Ovary (tissue), 9 donors: ENCODE results near the gene GYS1. TPM values are rescaled to one million over a fixed set of nuclear protein-coding genes. Genes with fewer than 3 reads are reported as not detected.

ENCODE experiments used
- DNase-seq, 5 donors: peaks; one replicate each; pipeline ENCODE4 v3.0.0-alpha.2; 2019 to 2020
- H3K27ac ChIP-seq, 2 donors: fragments of 200-600 bp; one replicate each; pipeline versions ENCODE4 v1.5.1 to v1.8.0; 2019 to 2022
- H3K27me3 ChIP-seq: fragments of 200-600 bp; one replicate; pipeline ENCODE4 v1.8.0; 2022
- H3K36me3 ChIP-seq: fragments of 200-600 bp; sonication (generic); one replicate; pipeline ENCODE4 v1.5.1; 2019
- H3K4me1 ChIP-seq: one replicate; pipeline ENCODE4 v1.8.1; 2013; ENCODE audit warnings: mild to moderate bottlenecking, moderate library complexity; ENCODE audit not compliant: insufficient read depth
- H3K4me3 ChIP-seq: fragments of 200-600 bp; sonication (generic); one replicate; pipeline ENCODE4 v1.5.1; 2017
- H3K9me3 ChIP-seq, 2 donors: fragments of 200-600 bp in 1 of 2; sonication (generic) in 1 of 2; one replicate each; pipeline versions ENCODE4 v1.5.1 to v1.8.1; 2013 to 2019; ENCODE audit warnings: mild to moderate bottlenecking in 1 of 2, moderate library complexity in 1 of 2
- CTCF ChIP-seq, 3 donors: fragments of 450-650 bp in 2 of 3; fragments of 200-600 bp in 1 of 3; IDR thresholded peaks; one replicate each; pipeline versions ENCODE4 v1.5.1 to v1.8.0; 2016 to 2022; ENCODE audit warnings: antibody characterized with exemption in 3 of 3, mild to moderate bottlenecking in 1 of 3
- EP300 ChIP-seq: sonication (generic); formaldehyde crosslinking; IDR thresholded peaks from one replicate; pipeline ENCODE4 v1.6.1; 2017; ENCODE audit warnings: antibody characterized with exemption
- POLR2A ChIP-seq: fragments of 450-650 bp; IDR thresholded peaks from one replicate; pipeline ENCODE4 v1.6.1; 2017; ENCODE audit warnings: antibody characterized with exemption, mild to moderate bottlenecking, moderate library complexity
- WGBS, 3 donors: extraction: QIAGEN DNeasy Blood & Tissue Kit in 1 of 3; methylation state at CpG; one replicate each; pipeline versions ENCODE4 v1.1.5 to v1.1.7; 2013 to 2017; 5-methylcytosine and 5-hydroxymethylcytosine counted together
- intact Hi-C, 4 donors: fragments of 100-400 bp; cut with DNase I; formaldehyde crosslinking; loops; one replicate each; pipeline versions ENCODE4 v1.11.0 to v1.15.1; 2022 to 2023
- polyA plus RNA-seq, 2 donors: library from polyadenylated mRNA; stranded (reverse); fragments of 200-250 nt in 1 of 2; fragments of 350-450 nt in 1 of 2; fragmentation: Illumina TruSeq in 1 of 2; extraction: RNeasy Lipid Tissue Mini Kit (QIAGEN cat#74804) in 1 of 2; gene quantifications; one replicate each; pipeline ENCODE4 v1.2.3, GENCODE V29; 2013 to 2014
- total RNA-seq, 7 donors: library from RNA; depleted of rRNA in 2 of 7; stranded (reverse); fragments of >200 nt in 2 of 7; fragmentation: NEBNext Ultra II Directional in 3 of 7; extraction: Animal tissue kit (Norgen Biotek cat#: 25700) in 3 of 7; gene quantifications; one replicate each; pipeline versions ENCODE4 v1.1.0 to v1.2.4, GENCODE V29; 2016 to 2023
- donor health status: DM: no; HTN: no; CAD: no; lungs with moderate emphysema.
- donor health status: DM: no; HTN: no; CAD: no.
- donor health status: Bipolar disorder and iron deficiency.
- donor health status: DM: yes; HTN: yes; CAD: no.
- donor health status: DM: no; HTN: no; CAD: no.
- donor health status: DM: yes; HTN: yes; CAD: no.

Gene GYS1
- total and polyA plus RNA-seq, 9 donors: 16.3 to 33.6 (median 29.0) TPM

GRCh38 chr19:48961051-48961649 lies 32.0 kb downstream of the GYS1 start:
- intact Hi-C loops: loop anchor here in 3 of 4 donors (10.0 kb wide), 3 partner anchors 56 to 166 kb away; partner anchors contain the start of genes NUCB1 (in 1 of the 3) and PPP1R15A (in 1 of the 3)

GRCh38 chr19:48959341-48960239 lies 33.5 kb downstream of the GYS1 start:
- no peaks in the 10 kb centered on the region for H3K36me3 ChIP-seq
- no peak overlapping the region for H3K27ac ChIP-seq
- no peaks in the 10 kb centered on the region for H3K9me3 ChIP-seq
- TF ChIP-seq CTCF (IDR thresholded peaks at IDR 0.05): no peak
- DNase-seq: no peak
- no peak overlapping the region for H3K4me3 ChIP-seq
- 78 to 88% (median 82%) methylated on average over 16 of the region's 16 CpGs for WGBS, 3 donors
- intact Hi-C loops: loop anchor here in 3 of 4 donors (10.0 kb wide), 3 partner anchors 55 to 165 kb away; partner anchors contain the start of genes NUCB1 (in 1 of the 3) and PPP1R15A (in 1 of the 3)
- no peaks in the 10 kb centered on the region for H3K27me3 ChIP-seq
- H3K4me1 ChIP-seq: peaks cover 9% of the 10 kb centered on the region

More at GRCh38 chr19:48961051-48961649, 32.0 kb downstream of the GYS1 start:
- DNase-seq: peak in 2 of 5 donors; percentile 53 to 61
- no peaks in the 10 kb centered on the region for H3K27me3 ChIP-seq
- 85 to 89% (median 85%) methylated on average over 19 of the region's 19 CpGs for WGBS, 3 donors
- H3K36me3 ChIP-seq: no peaks in the 10 kb centered on the region
- no peak overlapping the region for H3K4me3 ChIP-seq
- H3K9me3 ChIP-seq: no peaks in the 10 kb centered on the region
- TF ChIP-seq POLR2A (no peak), CTCF (IDR thresholded peaks at IDR 0.05) (no peak), EP300 (no peak)
- no peak overlapping the region for H3K27ac ChIP-seq
- peaks cover 7% of the 10 kb centered on the region for H3K4me1 ChIP-seq

GRCh38 chr19:48958006-48958405 lies 35.1 kb downstream of the GYS1 start:
- WGBS, 3 donors: 97% methylated on average over 8 of the region's 8 CpGs
- Histone ChIP-seq H3K4me3 (no peak overlapping the region), H3K27me3 (no peaks in the 10 kb centered on the region), H3K9me3 (no peaks in the 10 kb centered on the region), H3K36me3 (no peaks in the 10 kb centered on the region), H3K4me1 (peaks cover 3% of the 10 kb centered on the region), H3K27ac (no peak overlapping the region)
- DNase-seq: no peak
- no peak for TF ChIP-seq CTCF (IDR thresholded peaks at IDR 0.05)
- no peak for TF ChIP-seq POLR2A
- TF ChIP-seq EP300: no peak
- intact Hi-C loops: no loop called here

- Histone ChIP-seq H3K27me3 (no peaks in the 10 kb centered on the region), H3K9me3 (no peaks in the 10 kb centered on the region), H3K4me1 (peaks cover 3% of the 10 kb centered on the region), H3K4me3 (peak overlapping the region; percentile 65), H3K36me3 (no peaks in the 10 kb centered on the region), H3K27ac (peak overlapping the region; percentile 16 to 28)
- no peak for TF ChIP-seq EP300
- no peak for TF ChIP-seq CTCF (IDR thresholded peaks at IDR 0.05)
- TF ChIP-seq POLR2A: no peak
- DNase-seq: no peak
- intact Hi-C loops: no loop called here
- WGBS, 3 donors: 49 to 56% (median 54%) methylated on average over 16 of the region's 16 CpGs
Observed at GRCh38 chr19:48955308-48955958, 37.7 kb downstream of the GYS1 start.
